GM20000 (cell line): ENCODE data around the gene TNIK.

ENCODE experiments used
- DNase-seq: peaks from one replicate; pipeline ENCODE4 v3.0.0; 2012; ENCODE audit warnings: low spot score
- CTCF ChIP-seq: IDR thresholded peaks from 2 replicates; pipeline ENCODE4 v1.5.1; 2012; ENCODE audit warnings: mild to moderate bottlenecking, control low read depth; ENCODE audit errors: extremely low read depth, missing control alignments

TNIK gene

GRCh38 chr3:171140246-171140645, 320.0 kb downstream of the TNIK start:
- no peak for DNase-seq
- no peak for TF ChIP-seq CTCF

- no peak for TF ChIP-seq CTCF
- DNase-seq = no peak
These were observed 322.2 kb downstream of the TNIK start for GRCh38 chr3:171138027-171138426.

- DNase-seq = no peak
- no peak for TF ChIP-seq CTCF
These were observed 324.7 kb downstream of the TNIK start for GRCh38 chr3:171135549-171135948.

- DNase-seq = no peak
These were observed 326.2 kb downstream of the TNIK start for GRCh38 chr3:171133796-171134569.

GRCh38 chr3:171133337-171133736, 326.9 kb downstream of the TNIK start:
- DNase-seq = no peak
- TF ChIP-seq CTCF = no peak

More at GRCh38 chr3:171133796-171134569, 326.2 kb downstream of the TNIK start:
- TF ChIP-seq CTCF = no peak

GRCh38 chr3:171132873-171133272, 327.3 kb downstream of the TNIK start:
- no peak for TF ChIP-seq CTCF
- DNase-seq = no peak

- no peak for DNase-seq
- no peak for TF ChIP-seq CTCF
These were observed 330.4 kb downstream of the TNIK start for GRCh38 chr3:171129827-171130226.
